ENCODE results near the gene HDHD3. TPM values are rescaled to one million over a fixed set of nuclear protein-coding genes. Genes with fewer than 3 reads are reported as not detected.
A peak's percentile ranks its signal among the peaks of the same experiment; 100 is the strongest.

The HDHD3 gene
- polyA plus RNA-seq, 1 donor from 2014 or later, result 48.0 TPM

DNA sequence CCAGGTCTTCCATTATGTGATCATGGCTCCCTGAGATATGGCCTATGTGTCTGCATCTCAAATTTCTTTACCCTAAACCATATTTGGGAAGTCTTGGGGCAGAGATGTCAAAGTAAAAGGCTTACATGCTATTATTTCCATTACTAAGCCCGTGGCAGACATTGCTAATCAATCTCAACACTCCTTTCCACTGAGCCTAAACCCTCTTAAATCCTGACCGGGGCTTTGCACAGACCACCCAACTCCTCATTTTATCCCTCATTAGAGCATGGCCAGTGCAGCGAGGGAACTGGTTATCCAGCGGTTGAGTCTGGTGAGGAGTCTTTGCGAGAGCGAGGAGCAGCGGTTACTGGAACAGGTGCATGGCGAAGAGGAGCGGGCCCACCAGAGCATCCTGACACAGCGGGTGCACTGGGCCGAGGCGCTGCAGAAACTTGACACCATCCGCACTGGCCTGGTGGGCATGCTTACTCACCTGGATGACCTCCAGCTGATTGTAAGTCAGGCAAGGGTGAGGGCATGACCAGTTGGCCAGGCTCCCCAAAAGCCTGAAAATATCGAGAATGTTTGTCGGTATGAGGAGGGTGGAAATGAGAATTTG, 16.4 kb downstream of the HDHD3 start:
- Mint-ChIP-seq H3K4me1 (no peaks in the 10 kb centered on the region), H3K4me3 (no peak overlapping the region), H3K9me3 (no peaks in the 10 kb centered on the region), H3K27me3 (no peaks in the 10 kb centered on the region), H3K27ac (peak overlapping the region in 1 of 3 donors; percentile 40), H3K36me3 (peaks cover 5% of the 10 kb centered on the region)

DNA sequence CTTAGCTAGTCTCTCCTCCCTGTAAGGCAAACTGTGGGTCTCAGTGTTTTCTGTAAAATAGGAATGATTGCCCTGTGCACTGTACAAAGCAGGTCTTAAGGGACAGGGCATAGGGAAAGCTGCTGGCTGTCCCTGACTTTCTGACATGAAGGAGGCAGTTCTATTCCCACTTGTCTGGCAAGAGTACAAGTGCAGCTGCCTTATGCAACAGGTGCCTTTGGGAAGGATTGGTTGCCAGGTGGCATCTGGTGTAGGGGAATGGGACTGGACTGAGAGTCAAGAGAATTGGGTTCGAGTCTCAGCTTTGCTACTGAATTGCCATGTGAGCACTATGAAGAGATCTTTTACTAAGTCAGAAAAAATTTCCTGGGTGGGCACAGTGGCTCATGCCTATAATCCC, 17.4 kb downstream of the HDHD3 start:
- no peak overlapping the region for H3K27ac Mint-ChIP-seq
- no peaks in the 10 kb centered on the region for H3K4me1 Mint-ChIP-seq
- H3K9me3 Mint-ChIP-seq, result no peaks in the 10 kb centered on the region
- H3K27me3 Mint-ChIP-seq, result no peaks in the 10 kb centered on the region
- H3K36me3 Mint-ChIP-seq, result peaks cover 5% of the 10 kb centered on the region
- H3K4me3 Mint-ChIP-seq, result no peak overlapping the region

DNA sequence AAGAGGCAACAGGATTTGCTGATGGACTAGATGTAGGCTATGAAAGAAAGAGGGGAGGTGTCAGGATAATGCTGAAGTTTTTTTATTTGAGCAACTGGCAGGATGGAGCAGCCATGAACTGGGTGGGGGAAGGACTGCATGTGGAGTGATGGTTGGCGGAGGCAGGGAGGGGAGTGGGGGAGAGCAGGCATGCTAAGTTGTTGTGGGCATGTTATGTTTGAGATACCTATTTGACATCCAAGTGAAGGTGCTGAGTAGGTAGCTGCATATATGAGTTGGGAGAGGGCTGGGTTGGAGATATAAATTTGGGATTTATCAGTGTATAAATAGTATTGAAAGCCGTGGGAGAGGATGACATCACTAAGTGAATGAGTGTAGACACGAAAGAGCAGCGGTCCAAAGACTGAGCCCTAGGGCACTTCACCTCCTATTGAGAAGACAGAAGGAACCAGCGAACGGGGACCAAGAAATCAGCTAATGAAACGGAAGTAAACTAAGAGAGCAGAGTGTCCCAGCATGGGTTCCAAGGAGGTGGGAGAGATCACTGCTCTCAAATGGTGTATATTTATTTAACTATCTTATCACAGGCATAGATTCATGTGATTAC, 20.0 kb downstream of the HDHD3 start:
- H3K27ac Mint-ChIP-seq, result no peak overlapping the region
- H3K4me1 Mint-ChIP-seq, result no peaks in the 10 kb centered on the region
- H3K36me3 Mint-ChIP-seq, result peaks cover 3% of the 10 kb centered on the region
- H3K27me3 Mint-ChIP-seq, result peaks cover 9% of the 10 kb centered on the region
- H3K4me3 Mint-ChIP-seq, result peak overlapping the region in 1 of 4 donors; percentile 61
- no peaks in the 10 kb centered on the region for H3K9me3 Mint-ChIP-seq

DNA sequence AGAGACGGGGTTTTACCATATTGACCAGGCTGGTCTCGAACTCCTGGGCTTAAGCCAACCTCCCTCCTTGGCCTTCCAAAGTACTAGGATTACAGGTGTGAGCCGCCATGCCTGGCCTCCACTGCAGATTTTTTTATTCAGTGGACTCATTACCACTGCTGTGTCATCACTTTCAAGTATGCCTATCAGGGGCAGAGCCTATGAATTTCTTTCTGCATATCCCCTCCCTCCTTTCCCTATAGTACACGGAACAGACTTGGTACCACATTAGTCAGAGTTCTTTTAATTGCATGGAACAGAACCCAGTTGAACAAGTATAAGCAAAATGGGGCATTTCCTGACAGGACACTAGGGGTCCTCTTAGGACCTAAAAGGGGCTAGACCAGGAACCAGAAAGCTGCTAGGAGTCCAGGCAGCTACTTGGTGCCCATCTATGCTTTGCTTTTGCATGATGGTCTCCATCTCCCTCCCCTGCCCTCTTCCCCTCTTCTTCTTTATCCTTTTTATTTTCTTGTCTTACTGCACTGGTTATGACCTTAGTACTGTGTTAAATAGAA, 21.7 kb downstream of the HDHD3 start:
- H3K4me3 Mint-ChIP-seq, result no peak overlapping the region
- no peak overlapping the region for H3K27ac Mint-ChIP-seq
- peaks cover 9 to 13% (median 12%) of the 10 kb centered on the region in 3 donors for H3K4me1 Mint-ChIP-seq
- H3K27me3 Mint-ChIP-seq, result peaks cover 18% of the 10 kb centered on the region
- H3K9me3 Mint-ChIP-seq, result no peaks in the 10 kb centered on the region
- peaks cover 2% of the 10 kb centered on the region for H3K36me3 Mint-ChIP-seq

DNA sequence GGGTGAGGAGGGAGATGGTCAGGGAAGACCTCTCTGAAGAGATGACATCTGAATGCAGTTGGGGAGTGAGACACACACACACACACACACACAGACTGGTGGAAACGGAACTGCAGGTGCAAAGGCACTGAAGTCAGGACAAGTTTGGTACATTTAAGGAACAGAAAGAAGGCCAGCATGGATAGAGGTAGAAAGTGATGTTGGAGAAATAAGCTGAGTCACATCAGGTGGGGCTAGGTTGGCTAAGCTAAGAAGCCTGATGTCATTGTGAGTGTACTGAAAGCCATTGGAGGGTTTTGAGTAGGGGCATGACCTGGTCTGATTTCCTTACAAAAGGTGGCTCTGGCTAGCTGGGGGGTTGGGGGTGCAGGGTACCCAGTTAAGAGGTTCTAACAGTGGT, 24.4 kb downstream of the HDHD3 start:
- H3K27ac Mint-ChIP-seq, result no peak overlapping the region

DNA sequence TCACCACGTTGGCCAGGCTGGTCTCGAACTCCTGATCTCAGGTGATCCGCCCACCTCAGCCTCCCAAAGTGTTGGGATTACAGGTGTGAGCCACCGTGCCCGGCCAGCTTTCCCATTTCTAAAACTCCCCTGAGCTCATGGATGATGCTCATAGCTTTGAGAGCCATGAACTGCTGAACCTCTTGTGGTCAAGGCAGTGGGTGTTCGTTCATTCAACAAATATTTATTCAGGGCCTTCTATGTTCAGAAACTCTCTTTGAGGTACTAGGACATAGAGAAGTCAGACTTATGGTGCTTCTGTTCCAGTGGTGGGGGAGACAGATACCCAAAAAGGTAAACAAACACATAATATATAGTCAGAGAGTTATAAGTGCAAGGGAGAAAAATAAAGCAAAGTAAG, 24.8 kb downstream of the HDHD3 start:
- H3K27me3 Mint-ChIP-seq, result peaks cover 20% of the 10 kb centered on the region
- no peaks in the 10 kb centered on the region for H3K9me3 Mint-ChIP-seq
- H3K4me1 Mint-ChIP-seq, result peaks cover 11 to 17% (median 12%) of the 10 kb centered on the region in 3 donors
- no peaks in the 10 kb centered on the region for H3K36me3 Mint-ChIP-seq
- H3K4me3 Mint-ChIP-seq, result no peak overlapping the region
- H3K27ac Mint-ChIP-seq, result no peak overlapping the region

More for the DNA sequence above, 24.4 kb downstream of the HDHD3 start:
- Mint-ChIP-seq H3K36me3 (no peaks in the 10 kb centered on the region), H3K4me1 (peaks cover 11 to 17% (median 12%) of the 10 kb centered on the region in 3 donors), H3K27me3 (peaks cover 20% of the 10 kb centered on the region), H3K9me3 (no peaks in the 10 kb centered on the region), H3K4me3 (no peak overlapping the region)

DNA sequence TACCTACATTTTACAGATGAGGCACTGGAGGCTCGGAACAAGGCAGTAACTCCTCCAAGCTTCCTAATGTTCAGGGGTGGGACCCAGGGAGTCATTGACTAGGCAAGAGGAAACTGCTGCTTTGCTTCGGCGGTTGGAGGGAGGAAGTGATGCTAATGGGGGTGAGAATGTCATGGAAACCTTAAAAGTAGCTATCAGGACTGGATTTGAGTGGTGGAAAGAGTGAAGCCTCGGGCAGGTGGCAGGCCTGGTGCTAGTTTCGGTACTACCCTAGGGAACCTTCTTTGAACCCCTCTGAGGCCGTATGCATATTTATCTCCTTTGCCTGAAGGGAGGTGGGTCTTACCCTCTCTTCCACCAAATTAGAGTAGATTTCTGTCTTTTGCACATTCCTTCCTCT, 25.8 kb downstream of the HDHD3 start:
- Mint-ChIP-seq H3K36me3 (no peaks in the 10 kb centered on the region), H3K27ac (peak overlapping the region in 1 of 3 donors; percentile 67), H3K9me3 (no peaks in the 10 kb centered on the region), H3K27me3 (peaks cover 20% of the 10 kb centered on the region), H3K4me3 (peak overlapping the region in 3 of 4 donors; percentile 64 to 92 (median 92)), H3K4me1 (peaks cover 11 to 17% (median 12%) of the 10 kb centered on the region in 3 donors)

- peaks cover 20% of the 10 kb centered on the region for H3K27me3 Mint-ChIP-seq
- no peaks in the 10 kb centered on the region for H3K36me3 Mint-ChIP-seq
Measured at GRCh38 chr9:113350107-113350661, 26.6 kb downstream of the HDHD3 start.

DNA sequence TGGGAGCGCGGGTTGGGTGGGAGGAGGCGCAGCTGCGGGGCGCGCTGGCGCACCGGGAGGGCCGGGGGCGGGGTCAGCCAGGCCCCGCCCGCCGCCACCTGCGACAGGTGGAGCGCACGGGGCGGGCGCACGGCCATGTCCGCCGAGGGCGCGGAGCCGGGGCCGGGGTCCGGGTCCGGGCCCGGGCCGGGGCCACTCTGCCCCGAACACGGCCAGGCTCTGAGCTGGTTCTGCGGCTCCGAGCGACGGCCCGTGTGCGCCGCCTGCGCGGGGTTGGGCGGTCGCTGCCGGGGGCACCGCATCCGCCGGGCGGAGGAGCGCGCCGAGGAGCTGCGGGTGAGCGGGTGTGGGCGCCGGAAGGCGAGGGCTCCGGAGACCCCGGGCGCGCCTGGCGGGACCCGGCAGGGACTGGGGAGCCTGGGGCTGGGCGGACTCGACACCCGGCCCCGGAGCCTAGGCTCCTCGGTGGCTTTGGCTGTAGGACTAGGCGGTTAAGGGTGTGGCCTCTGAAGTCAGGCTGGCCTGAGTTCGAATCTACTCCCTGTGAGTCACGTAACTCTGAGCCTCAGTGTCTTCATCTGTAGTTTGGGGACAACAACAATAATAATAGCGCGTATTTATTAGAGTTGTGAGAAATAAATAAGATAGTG, 27.2 kb downstream of the HDHD3 start, which contains the start of gene BSPRY:
Gene BSPRY (plus strand): TSS at position 97 of the 650 bp plus-strand sequence. CDS start 39 bp downstream, at position 136.
- H3K9me3 Mint-ChIP-seq, result no peaks in the 10 kb centered on the region

More at GRCh38 chr9:113350107-113350661, 26.6 kb downstream of the HDHD3 start:
- Mint-ChIP-seq H3K9me3 (no peaks in the 10 kb centered on the region), H3K4me3 (peak overlapping the region; percentile 64 to 92 (median 86)), H3K27ac (peak overlapping the region in 1 of 3 donors; percentile 67), H3K4me1 (peaks cover 11 to 17% (median 12%) of the 10 kb centered on the region in 3 donors)

GRCh38 chr9:113349066-113349444, 27.7 kb downstream of the HDHD3 start:
- no peak overlapping the region for H3K27ac Mint-ChIP-seq
- H3K4me1 Mint-ChIP-seq, result peaks cover 11 to 17% (median 12%) of the 10 kb centered on the region in 3 donors
- peaks cover 20% of the 10 kb centered on the region for H3K27me3 Mint-ChIP-seq
- no peaks in the 10 kb centered on the region for H3K36me3 Mint-ChIP-seq
- H3K9me3 Mint-ChIP-seq, result no peaks in the 10 kb centered on the region
- H3K4me3 Mint-ChIP-seq, result peak overlapping the region; percentile 78 to 83 (median 80)

More for the DNA sequence above, 27.2 kb downstream of the HDHD3 start, which contains the start of gene BSPRY:
- H3K36me3 Mint-ChIP-seq, result no peaks in the 10 kb centered on the region
- H3K27me3 Mint-ChIP-seq, result peaks cover 20% of the 10 kb centered on the region
- peaks cover 11 to 17% (median 12%) of the 10 kb centered on the region in 3 donors for H3K4me1 Mint-ChIP-seq
- peak within 1 kb of the TSS; percentile 81 to 92 (median 86) for H3K4me3 Mint-ChIP-seq
- H3K27ac Mint-ChIP-seq, result peak within 1 kb of the TSS in 1 of 3 donors; percentile 67

- peaks cover 11 to 17% (median 12%) of the 10 kb centered on the region in 3 donors for H3K4me1 Mint-ChIP-seq
- H3K27ac Mint-ChIP-seq, result peak overlapping the region in 1 of 3 donors; percentile 80
- no peaks in the 10 kb centered on the region for H3K9me3 Mint-ChIP-seq
- peak overlapping the region in 3 of 4 donors; percentile 25 to 81 (median 57) for H3K4me3 Mint-ChIP-seq
- peaks cover 20% of the 10 kb centered on the region for H3K27me3 Mint-ChIP-seq
- no peaks in the 10 kb centered on the region for H3K36me3 Mint-ChIP-seq
Measured at GRCh38 chr9:113348437-113348836, 28.3 kb downstream of the HDHD3 start.

- H3K9me3 Mint-ChIP-seq, result no peaks in the 10 kb centered on the region
- H3K4me3 Mint-ChIP-seq, result no peak overlapping the region
- no peaks in the 10 kb centered on the region for H3K36me3 Mint-ChIP-seq
- peaks cover 7% of the 10 kb centered on the region for H3K27me3 Mint-ChIP-seq
- peaks cover 3 to 8% (median 5%) of the 10 kb centered on the region in 3 donors for H3K4me1 Mint-ChIP-seq
- no peak overlapping the region for H3K27ac Mint-ChIP-seq
Measured at GRCh38 chr9:113345671-113346070, 31.1 kb downstream of the HDHD3 start.

GRCh38 chr9:113345190-113345589, 31.6 kb downstream of the HDHD3 start:
- Mint-ChIP-seq H3K36me3 (no peaks in the 10 kb centered on the region), H3K4me1 (peaks cover 4 to 9% (median 4%) of the 10 kb centered on the region in 3 donors), H3K9me3 (no peaks in the 10 kb centered on the region), H3K27me3 (peaks cover 2% of the 10 kb centered on the region), H3K27ac (no peak overlapping the region), H3K4me3 (no peak overlapping the region)

DNA sequence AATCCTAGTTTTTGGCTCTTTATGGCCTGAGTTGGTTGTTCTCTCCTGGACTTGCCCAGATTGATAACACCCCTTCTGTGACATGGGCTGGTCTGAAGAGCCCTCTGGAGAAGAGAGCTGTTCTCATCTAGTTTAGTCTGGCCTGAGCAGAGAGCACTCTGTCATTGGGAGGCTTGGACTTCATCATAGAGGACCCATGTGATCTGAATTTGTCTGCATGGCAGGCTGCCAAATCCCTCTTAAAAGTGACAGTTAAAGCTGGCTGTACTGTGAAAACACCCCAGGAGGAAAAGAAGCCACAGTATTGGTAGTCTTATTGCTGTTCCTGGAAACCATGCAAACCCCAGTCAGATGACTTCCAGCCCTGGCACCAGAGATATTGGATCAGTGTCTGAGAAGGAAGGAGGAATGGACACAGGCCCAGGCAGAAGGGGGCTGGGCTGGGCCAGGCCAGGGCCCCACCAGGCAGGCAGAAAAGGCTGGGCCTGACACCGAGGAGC, 33.0 kb downstream of the HDHD3 start:
- Mint-ChIP-seq H3K9me3 (no peaks in the 10 kb centered on the region), H3K4me1 (peaks cover 2 to 7% (median 5%) of the 10 kb centered on the region in 3 donors), H3K4me3 (no peak overlapping the region), H3K36me3 (no peaks in the 10 kb centered on the region), H3K27ac (no peak overlapping the region), H3K27me3 (no peaks in the 10 kb centered on the region)

Measured in IgD-negative memory B cell (primary cell).